ENCODE data around the gene CPN1.

CPN1 gene

GRCh38 chr10:99995713-99996112 lies 86.0 kb downstream of the CPN1 start:
- DNase-seq = no peak

DNA sequence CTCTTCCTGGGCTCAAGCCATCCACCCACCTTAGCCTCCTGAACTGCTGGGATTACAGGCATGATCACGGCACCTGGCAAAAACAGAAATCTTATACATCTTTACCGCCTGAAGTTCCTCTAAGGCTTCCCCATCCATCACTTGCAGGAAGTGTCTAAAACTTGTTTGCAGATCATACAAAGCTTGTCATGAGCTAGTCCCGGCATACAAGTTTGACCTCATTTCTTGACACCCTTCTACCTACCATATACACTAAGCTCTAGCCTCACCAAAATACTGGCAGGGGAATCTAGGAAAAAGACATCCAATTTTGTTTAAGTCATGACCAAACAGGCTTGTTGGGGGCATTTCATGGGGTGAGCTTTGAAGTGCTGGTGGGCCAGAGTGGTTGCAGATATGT lies 86.4 kb downstream of the CPN1 start:
- DNase-seq = no peak

- no peak for DNase-seq
Observed at GRCh38 chr10:99994801-99995200, 86.9 kb downstream of the CPN1 start.

DNA sequence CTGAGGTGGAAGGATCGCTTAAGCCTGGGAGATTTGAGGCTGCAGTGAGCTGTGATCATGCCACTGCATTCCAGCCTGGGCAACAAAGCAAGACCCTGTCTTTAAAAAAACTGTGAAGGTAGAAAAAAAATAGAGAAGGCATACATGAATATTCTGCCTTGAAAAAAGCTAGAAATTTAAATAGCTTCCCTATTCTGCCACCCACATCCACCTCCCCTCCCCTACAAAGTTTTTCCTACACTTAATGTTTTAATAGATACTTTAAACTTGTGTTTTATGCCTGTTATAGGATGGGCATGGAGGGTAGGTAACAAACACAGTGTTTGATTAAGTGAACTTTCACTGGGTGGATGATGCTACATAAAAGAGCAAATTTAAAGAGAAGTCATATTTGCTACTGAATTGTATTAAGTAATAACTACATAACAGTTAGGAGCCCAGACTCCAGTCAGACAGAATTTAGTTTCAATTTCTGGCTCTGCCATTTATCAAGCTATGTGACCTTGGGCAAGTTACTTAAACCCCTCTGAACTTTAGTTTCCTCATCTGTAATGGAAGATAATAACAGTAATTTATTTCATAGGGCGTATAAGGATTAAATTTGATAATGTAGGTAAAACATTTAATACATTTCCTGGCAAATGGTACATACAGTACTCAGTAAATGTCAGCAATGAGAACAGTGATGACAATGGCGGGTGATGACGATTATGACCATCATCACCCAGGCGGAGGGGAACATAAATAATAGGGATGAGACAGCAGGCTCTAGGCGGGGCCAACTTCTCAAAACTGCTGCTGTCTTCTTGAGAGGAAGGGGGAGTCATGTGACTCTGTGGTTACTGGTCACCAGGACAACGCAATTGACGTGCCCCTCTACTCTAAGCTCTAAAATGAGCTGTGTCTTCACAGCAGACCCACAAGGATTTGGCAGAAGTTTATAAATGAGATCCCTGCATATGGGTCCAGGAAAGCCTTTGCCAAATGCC lies 87.7 kb downstream of the CPN1 start:
- peak; percentile 94 for DNase-seq
